Subcutaneous abdominal adipose tissue (tissue), 5 donors: Measurements from ENCODE around the gene PPP1CC.

Source experiments
- H3K27ac ChIP-seq: one replicate; pipeline ENCODE4 v1.7.0; 2013; ENCODE audit warnings: low read depth, mild to moderate bottlenecking, inconsistent platforms, low read length, moderate library complexity
- H3K27me3 ChIP-seq, 5 donors: one replicate each; pipeline ENCODE4 v1.7.0; 2013; ENCODE audit warnings: low read length in 5 of 5, inconsistent platforms in 1 of 5; ENCODE audit not compliant: control insufficient read depth in 5 of 5, insufficient read depth in 4 of 5
- H3K36me3 ChIP-seq, 5 donors: one replicate each; pipeline ENCODE4 v1.7.0; 2013; ENCODE audit warnings: low read length in 5 of 5; ENCODE audit not compliant: control insufficient read depth in 5 of 5, insufficient read depth in 5 of 5
- H3K4me1 ChIP-seq, 5 donors: one replicate each; pipeline ENCODE4 v1.7.0; 2013; ENCODE audit warnings: low read length in 5 of 5, mild to moderate bottlenecking in 3 of 5, moderate library complexity in 1 of 5; ENCODE audit not compliant: control insufficient read depth in 5 of 5, insufficient read depth in 5 of 5
- H3K4me3 ChIP-seq, 5 donors: one replicate each; pipeline ENCODE4 v1.7.0; 2013; ENCODE audit warnings: low read length in 5 of 5, low read depth in 1 of 5
- H3K9ac ChIP-seq, 5 donors: one replicate each; pipeline ENCODE4 v1.7.0; 2013; ENCODE audit warnings: low read length in 5 of 5, mild to moderate bottlenecking in 4 of 5, moderate library complexity in 3 of 5
- H3K9me3 ChIP-seq, 5 donors: one replicate each; pipeline ENCODE4 v1.7.0; 2013; ENCODE audit warnings: low read length in 5 of 5; ENCODE audit not compliant: control insufficient read depth in 5 of 5
- donor health status: healthy.
- donor health status: healthy.
- donor health status: healthy.
- donor health status: healthy.
- donor health status: healthy.

PPP1CC gene

GRCh38 chr12:110758922-110759321 lies 16.2 kb upstream of the PPP1CC start:
- H3K36me3 ChIP-seq: no peaks in the 10 kb centered on the region
- H3K9me3 ChIP-seq: peaks cover 0 to 2% (median 0%) of the 10 kb centered on the region in 5 donors
- no peak overlapping the region for H3K9ac ChIP-seq
- no peak overlapping the region for H3K27ac ChIP-seq
- H3K4me3 ChIP-seq: no peak overlapping the region
- no peaks in the 10 kb centered on the region for H3K27me3 ChIP-seq
- peaks cover 5 to 9% (median 7%) of the 10 kb centered on the region in 5 donors for H3K4me1 ChIP-seq

GRCh38 chr12:110756611-110757010 lies 13.9 kb upstream of the PPP1CC start:
- Histone ChIP-seq H3K9me3 (no peaks in the 10 kb centered on the region), H3K4me3 (no peak overlapping the region), H3K36me3 (no peaks in the 10 kb centered on the region), H3K27ac (no peak overlapping the region), H3K4me1 (peaks cover 5 to 10% (median 7%) of the 10 kb centered on the region in 5 donors), H3K9ac (no peak overlapping the region), H3K27me3 (no peaks in the 10 kb centered on the region)

DNA sequence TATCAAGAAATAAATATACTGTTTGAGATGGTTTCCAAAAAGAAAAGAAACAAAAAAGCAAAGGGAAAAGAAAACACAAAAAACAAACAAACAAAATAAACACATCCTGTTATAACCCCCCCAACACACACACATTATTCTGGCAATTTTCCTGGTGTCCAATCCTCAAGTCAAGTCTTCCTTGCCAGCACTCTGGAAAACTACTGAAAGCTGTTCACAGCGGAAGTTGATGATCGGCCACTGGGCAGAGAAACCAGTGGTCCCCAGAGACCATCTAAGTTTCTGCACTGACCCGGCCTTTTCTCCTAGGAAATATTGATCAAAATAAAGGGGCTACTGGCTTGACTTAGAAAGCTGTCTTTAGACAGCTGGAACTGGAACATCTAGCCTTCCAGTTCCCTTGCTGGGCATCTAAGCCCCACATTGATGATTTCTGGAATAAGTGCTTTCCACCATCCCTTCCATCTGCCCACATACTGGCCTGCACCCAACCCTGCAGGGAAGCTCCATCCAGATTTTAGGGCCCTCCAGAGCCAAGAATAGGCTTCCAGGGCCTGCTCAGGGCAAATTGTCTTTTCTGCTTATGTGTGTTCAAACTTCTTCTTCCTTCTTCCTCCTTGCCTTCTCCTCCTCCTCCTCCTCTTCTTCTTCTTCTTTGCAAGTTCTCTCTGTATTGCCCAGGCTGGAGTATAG lies 11.6 kb upstream of the PPP1CC start:
- Histone ChIP-seq H3K27ac (no peak overlapping the region), H3K27me3 (no peaks in the 10 kb centered on the region), H3K4me3 (no peak overlapping the region), H3K9me3 (no peaks in the 10 kb centered on the region), H3K36me3 (no peaks in the 10 kb centered on the region), H3K4me1 (peaks cover 5 to 13% (median 7%) of the 10 kb centered on the region in 5 donors), H3K9ac (no peak overlapping the region)

DNA sequence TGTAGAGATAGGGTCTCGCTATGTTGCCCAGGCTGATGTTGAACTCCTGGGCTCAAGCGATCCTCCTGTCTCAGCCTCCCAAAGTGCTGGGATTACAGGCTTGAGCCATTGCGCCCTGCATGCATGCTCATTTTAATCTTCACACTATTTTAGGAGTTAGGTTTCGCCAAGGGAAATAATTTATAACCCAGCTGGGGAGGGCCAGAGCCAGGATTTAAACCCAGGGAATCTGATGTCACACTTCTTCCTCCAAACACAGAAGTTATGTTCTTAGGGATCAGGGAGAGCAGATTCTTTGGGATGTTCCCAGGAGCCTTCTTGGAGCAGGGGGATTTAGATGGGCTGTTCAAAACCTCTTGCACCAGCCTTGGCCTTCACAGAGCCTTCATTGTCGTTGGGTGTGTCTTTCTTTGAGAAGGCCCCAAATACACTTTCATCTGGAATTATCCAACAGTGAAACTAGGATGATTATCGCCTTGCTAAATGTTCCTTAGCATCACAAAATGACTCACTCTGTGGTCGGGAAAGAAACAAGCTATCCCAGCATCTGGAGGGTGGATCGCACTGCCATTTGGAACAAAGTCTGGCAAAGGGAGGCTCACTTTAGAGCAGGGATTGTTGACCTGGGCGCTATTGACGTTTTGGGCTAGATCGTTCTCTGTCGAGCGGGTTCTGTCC lies 8.2 kb upstream of the PPP1CC start:
- Histone ChIP-seq H3K9ac (no peak overlapping the region), H3K27ac (no peak overlapping the region), H3K4me3 (no peak overlapping the region), H3K4me1 (peaks cover 5 to 13% (median 7%) of the 10 kb centered on the region in 5 donors), H3K27me3 (no peaks in the 10 kb centered on the region), H3K36me3 (no peaks in the 10 kb centered on the region), H3K9me3 (no peaks in the 10 kb centered on the region)

DNA sequence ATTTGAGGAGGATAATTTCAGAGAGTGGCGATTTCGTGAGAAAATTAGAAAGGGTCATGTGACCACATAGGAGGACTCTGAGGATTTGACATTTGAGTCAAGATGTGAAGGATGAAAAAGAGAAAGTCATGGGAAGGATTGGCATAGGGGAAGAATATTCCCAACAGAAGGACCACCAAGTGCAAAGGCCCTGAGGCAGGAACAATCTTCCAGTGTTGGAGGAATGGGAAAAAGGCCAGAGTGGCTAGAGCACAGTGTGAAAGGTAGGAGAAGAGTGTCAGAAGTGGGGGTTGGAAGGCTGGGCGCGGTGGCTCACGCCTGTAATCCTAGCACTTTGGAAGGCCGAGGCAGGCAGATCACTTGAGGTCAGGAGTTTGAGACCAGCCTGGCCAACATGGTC lies 3.9 kb upstream of the PPP1CC start:
- H3K36me3 ChIP-seq: no peaks in the 10 kb centered on the region
- no peaks in the 10 kb centered on the region for H3K9me3 ChIP-seq
- H3K27me3 ChIP-seq: no peaks in the 10 kb centered on the region
- H3K27ac ChIP-seq: no peak overlapping the region
- H3K4me3 ChIP-seq: no peak overlapping the region
- no peak overlapping the region for H3K9ac ChIP-seq
- H3K4me1 ChIP-seq: peaks cover 8 to 26% (median 24%) of the 10 kb centered on the region in 5 donors

- no peaks in the 10 kb centered on the region for H3K36me3 ChIP-seq
- no peak overlapping the region for H3K4me3 ChIP-seq
- peaks cover 8 to 34% (median 32%) of the 10 kb centered on the region in 5 donors for H3K4me1 ChIP-seq
- no peaks in the 10 kb centered on the region for H3K9me3 ChIP-seq
- H3K27me3 ChIP-seq: no peaks in the 10 kb centered on the region
- no peak overlapping the region for H3K9ac ChIP-seq
- H3K27ac ChIP-seq: no peak overlapping the region
Observed at GRCh38 chr12:110745542-110746284, 3.0 kb upstream of the PPP1CC start.

- Histone ChIP-seq H3K9me3 (no peaks in the 10 kb centered on the region), H3K36me3 (no peaks in the 10 kb centered on the region), H3K9ac (peak overlapping the region in 1 of 5 donors; percentile 29), H3K27me3 (no peaks in the 10 kb centered on the region), H3K4me1 (peaks cover 8 to 43% (median 40%) of the 10 kb centered on the region in 5 donors), H3K4me3 (no peak overlapping the region), H3K27ac (peak overlapping the region; percentile 89)
Observed at GRCh38 chr12:110744601-110745264, 2.0 kb upstream of the PPP1CC start.

DNA sequence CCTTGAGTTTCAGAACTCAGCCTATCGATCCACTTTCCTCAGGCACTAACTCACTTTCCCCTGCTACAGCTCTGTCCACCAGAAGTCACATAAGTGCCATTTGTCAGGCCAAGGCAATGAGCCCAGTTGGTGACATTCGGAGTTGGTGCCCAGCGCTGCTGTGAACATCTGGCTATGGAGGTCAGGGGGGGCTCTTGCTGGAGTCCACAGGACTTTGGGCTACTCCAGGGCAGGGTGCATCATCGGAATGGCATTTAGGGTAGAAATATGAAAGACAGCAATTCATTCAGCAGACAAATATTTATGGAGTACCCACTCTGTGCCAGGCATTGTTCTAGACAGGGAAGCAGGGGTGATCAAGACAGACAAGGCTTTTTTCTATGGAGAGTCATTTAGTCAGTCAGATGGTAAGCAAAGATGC lies 1.5 kb upstream of the PPP1CC start:
- Histone ChIP-seq H3K4me3 (peak overlapping the region in 3 of 5 donors; percentile 2 to 66 (median 16)), H3K9ac (no peak overlapping the region), H3K27ac (peak overlapping the region; percentile 89), H3K4me1 (peaks cover 8 to 49% (median 46%) of the 10 kb centered on the region in 5 donors), H3K36me3 (no peaks in the 10 kb centered on the region), H3K9me3 (no peaks in the 10 kb centered on the region), H3K27me3 (no peaks in the 10 kb centered on the region)

DNA sequence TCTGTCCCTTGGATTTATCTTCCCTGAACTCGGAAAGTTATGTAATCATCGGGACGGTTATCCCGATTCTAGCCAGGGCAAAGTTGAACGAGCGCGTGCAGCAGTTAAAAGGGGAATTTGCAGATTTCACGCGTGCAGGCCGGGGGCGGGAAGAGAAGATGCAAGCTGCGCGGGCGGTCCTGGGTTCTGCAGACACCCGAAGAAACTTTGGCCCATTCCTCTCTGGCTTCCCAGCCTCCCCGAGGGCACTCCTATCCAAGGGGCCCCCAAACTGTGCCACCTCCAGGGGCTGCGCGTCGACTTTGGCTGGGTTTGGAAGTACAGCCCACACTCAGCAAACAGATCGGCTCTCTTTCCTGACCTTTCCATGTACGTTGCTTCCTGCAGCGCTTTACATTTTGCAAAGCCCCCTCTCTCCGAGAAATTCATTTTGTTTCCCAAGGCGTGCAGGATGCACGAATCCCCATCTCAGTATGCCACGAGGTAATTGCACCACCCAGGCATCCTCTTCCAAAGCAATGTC lies 941 bp upstream of the PPP1CC start:
- Histone ChIP-seq H3K36me3 (peaks cover 0 to under 1% (median 0%) of the 10 kb centered on the region in 5 donors), H3K4me3 (peak overlapping the region; percentile 2 to 86 (median 66)), H3K9me3 (no peaks in the 10 kb centered on the region), H3K9ac (peak overlapping the region in 4 of 5 donors; percentile 53 to 86 (median 74)), H3K4me1 (peaks cover 10 to 54% (median 51%) of the 10 kb centered on the region in 5 donors), H3K27ac (peak overlapping the region; percentile 89), H3K27me3 (no peaks in the 10 kb centered on the region)
